ENCODE results near the gene CBX4.

Gene CBX4

DNA sequence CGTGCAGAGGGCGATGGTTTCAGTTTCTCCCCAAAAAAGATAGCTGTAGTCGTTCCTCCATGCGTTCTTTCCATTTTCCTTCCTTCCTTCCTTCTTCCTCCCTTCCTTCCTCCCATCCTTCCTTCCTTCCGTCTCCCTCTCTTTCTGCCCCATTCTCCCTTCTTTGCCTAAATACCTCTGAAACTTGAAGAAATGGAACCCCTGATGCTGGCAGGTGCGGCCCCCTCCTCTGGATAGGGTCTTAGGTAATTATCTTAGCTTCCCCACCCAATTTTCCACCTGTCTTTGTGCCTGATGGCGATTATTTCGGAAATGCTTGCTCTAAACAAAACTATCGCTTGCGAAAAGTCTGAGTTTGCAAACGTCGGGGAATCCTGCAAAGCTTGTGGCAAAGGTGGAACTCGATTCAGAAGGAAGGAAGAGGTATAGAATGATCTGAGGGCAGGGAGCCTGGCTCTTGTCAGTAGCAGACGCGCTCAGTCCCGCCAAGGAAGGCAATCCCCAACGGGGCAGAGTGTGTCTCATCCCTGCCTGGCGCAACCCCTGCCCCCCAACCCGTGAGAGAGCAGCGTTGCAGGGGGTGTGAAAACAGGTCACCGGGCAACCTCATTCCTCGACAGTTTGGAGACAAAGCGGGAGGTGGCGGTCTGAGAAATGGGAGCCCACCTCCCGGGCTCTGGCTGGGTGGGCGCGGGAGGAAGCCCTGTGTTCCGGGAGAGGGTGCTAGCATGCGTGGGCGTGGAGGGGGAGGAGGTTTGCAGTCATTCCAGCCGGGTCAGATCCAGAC lies 39.5 kb downstream of the CBX4 start:
- H3K4me3 ChIP-seq (ENCODE audit: low read depth in 1 of 2, low read length in 2 of 2) = peak overlapping the region in 1 of 2 donors; percentile 15
- no peak overlapping the region for H3K9ac ChIP-seq (ENCODE audit: low read depth in 1 of 2, low read length in 2 of 2)
- H3K4me1 ChIP-seq (ENCODE audit: control insufficient read depth in 1 of 2, insufficient read depth in 2 of 2, low read length in 2 of 2) = peaks cover 30 to 50% of the 10 kb centered on the region in 2 donors
- no peaks in the 10 kb centered on the region for H3K9me3 ChIP-seq (ENCODE audit: control insufficient read depth in 1 of 2, low read length in 2 of 2)
- H3K27me3 ChIP-seq (ENCODE audit: control insufficient read depth in 1 of 2, insufficient read depth in 2 of 2, low read length in 2 of 2) = peaks cover 68 to 69% of the 10 kb centered on the region in 2 donors
- peaks cover 0 to 2% of the 10 kb centered on the region in 2 donors for H3K36me3 ChIP-seq (ENCODE audit: control insufficient read depth in 1 of 2, insufficient read depth in 2 of 2, low read length in 2 of 2)
- H3K27ac ChIP-seq (ENCODE audit: low read depth, low read length) = no peak overlapping the region

GRCh38 chr17:79799174-79799537 lies 40.1 kb downstream of the CBX4 start:
- no peak overlapping the region for H3K9ac ChIP-seq (ENCODE audit: low read depth in 1 of 2, low read length in 2 of 2)
- no peak overlapping the region for H3K4me3 ChIP-seq (ENCODE audit: low read depth in 1 of 2, low read length in 2 of 2)
- H3K4me1 ChIP-seq (ENCODE audit: control insufficient read depth in 1 of 2, insufficient read depth in 2 of 2, low read length in 2 of 2) = peaks cover 26 to 46% of the 10 kb centered on the region in 2 donors
- peaks cover 63% of the 10 kb centered on the region in 2 donors for H3K27me3 ChIP-seq (ENCODE audit: control insufficient read depth in 1 of 2, insufficient read depth in 2 of 2, low read length in 2 of 2)
- H3K36me3 ChIP-seq (ENCODE audit: control insufficient read depth in 1 of 2, insufficient read depth in 2 of 2, low read length in 2 of 2) = peaks cover 0 to 4% of the 10 kb centered on the region in 2 donors
- H3K9me3 ChIP-seq (ENCODE audit: control insufficient read depth in 1 of 2, low read length in 2 of 2) = no peaks in the 10 kb centered on the region
- no peak overlapping the region for H3K27ac ChIP-seq (ENCODE audit: low read depth, low read length)

- H3K27me3 ChIP-seq (ENCODE audit: control insufficient read depth in 1 of 2, insufficient read depth in 2 of 2, low read length in 2 of 2) = peaks cover 57 to 59% of the 10 kb centered on the region in 2 donors
- no peak overlapping the region for H3K9ac ChIP-seq (ENCODE audit: low read depth in 1 of 2, low read length in 2 of 2)
- peaks cover 0 to 4% of the 10 kb centered on the region in 2 donors for H3K36me3 ChIP-seq (ENCODE audit: control insufficient read depth in 1 of 2, insufficient read depth in 2 of 2, low read length in 2 of 2)
- peaks cover 26 to 45% of the 10 kb centered on the region in 2 donors for H3K4me1 ChIP-seq (ENCODE audit: control insufficient read depth in 1 of 2, insufficient read depth in 2 of 2, low read length in 2 of 2)
- H3K27ac ChIP-seq (ENCODE audit: low read depth, low read length) = no peak overlapping the region
- no peaks in the 10 kb centered on the region for H3K9me3 ChIP-seq (ENCODE audit: control insufficient read depth in 1 of 2, low read length in 2 of 2)
- peak overlapping the region in 1 of 2 donors; percentile 43 for H3K4me3 ChIP-seq (ENCODE audit: low read depth in 1 of 2, low read length in 2 of 2)
Observed at GRCh38 chr17:79798299-79799173, 40.7 kb downstream of the CBX4 start.

GRCh38 chr17:79797492-79798298 lies 41.5 kb downstream of the CBX4 start:
- H3K9ac ChIP-seq (ENCODE audit: low read depth in 1 of 2, low read length in 2 of 2) = no peak overlapping the region
- no peak overlapping the region for H3K27ac ChIP-seq (ENCODE audit: low read depth, low read length)
- H3K4me1 ChIP-seq (ENCODE audit: control insufficient read depth in 1 of 2, insufficient read depth in 2 of 2, low read length in 2 of 2) = peaks cover 26 to 48% of the 10 kb centered on the region in 2 donors
- H3K27me3 ChIP-seq (ENCODE audit: control insufficient read depth in 1 of 2, insufficient read depth in 2 of 2, low read length in 2 of 2) = peaks cover 55 to 57% of the 10 kb centered on the region in 2 donors
- no peaks in the 10 kb centered on the region for H3K9me3 ChIP-seq (ENCODE audit: control insufficient read depth in 1 of 2, low read length in 2 of 2)
- H3K36me3 ChIP-seq (ENCODE audit: control insufficient read depth in 1 of 2, insufficient read depth in 2 of 2, low read length in 2 of 2) = peaks cover 0 to 4% of the 10 kb centered on the region in 2 donors
- H3K4me3 ChIP-seq (ENCODE audit: low read depth in 1 of 2, low read length in 2 of 2) = peak overlapping the region; percentile 35 to 51

GRCh38 chr17:79796763-79797491 lies 42.3 kb downstream of the CBX4 start, which contains the start of gene CBX8:
Gene CBX8 (minus strand): TSS chr17:79797077. CDS start chr17:79796998, 79 bp downstream.
- no peaks in the 10 kb centered on the region for H3K9me3 ChIP-seq (ENCODE audit: control insufficient read depth in 1 of 2, low read length in 2 of 2)
- H3K4me3 ChIP-seq (ENCODE audit: low read depth in 1 of 2, low read length in 2 of 2) = peak within 1 kb of the TSS; percentile 83 to 89
- H3K27ac ChIP-seq (ENCODE audit: low read depth, low read length) = peak within 1 kb of the TSS; percentile 50
- peaks cover 26 to 48% of the 10 kb centered on the region in 2 donors for H3K4me1 ChIP-seq (ENCODE audit: control insufficient read depth in 1 of 2, insufficient read depth in 2 of 2, low read length in 2 of 2)
- peaks cover 51 to 56% of the 10 kb centered on the region in 2 donors for H3K27me3 ChIP-seq (ENCODE audit: control insufficient read depth in 1 of 2, insufficient read depth in 2 of 2, low read length in 2 of 2)
- H3K9ac ChIP-seq (ENCODE audit: low read depth in 1 of 2, low read length in 2 of 2) = peak within 1 kb of the TSS; percentile 73 to 76
- peaks cover 0 to 4% of the 10 kb centered on the region in 2 donors for H3K36me3 ChIP-seq (ENCODE audit: control insufficient read depth in 1 of 2, insufficient read depth in 2 of 2, low read length in 2 of 2)

- Histone ChIP-seq H3K4me1 (ENCODE audit: control insufficient read depth in 1 of 2, insufficient read depth in 2 of 2, low read length in 2 of 2) (peaks cover 24 to 45% of the 10 kb centered on the region in 2 donors), H3K27ac (ENCODE audit: low read depth, low read length) (no peak overlapping the region), H3K4me3 (ENCODE audit: low read depth in 1 of 2, low read length in 2 of 2) (peak overlapping the region; percentile 83 to 89), H3K27me3 (ENCODE audit: control insufficient read depth in 1 of 2, insufficient read depth in 2 of 2, low read length in 2 of 2) (peaks cover 51 to 56% of the 10 kb centered on the region in 2 donors), H3K9me3 (ENCODE audit: control insufficient read depth in 1 of 2, low read length in 2 of 2) (no peaks in the 10 kb centered on the region), H3K9ac (ENCODE audit: low read depth in 1 of 2, low read length in 2 of 2) (peak overlapping the region; percentile 73 to 76), H3K36me3 (ENCODE audit: control insufficient read depth in 1 of 2, insufficient read depth in 2 of 2, low read length in 2 of 2) (peaks cover 0 to 4% of the 10 kb centered on the region in 2 donors)
Observed at GRCh38 chr17:79796444-79796762, 42.8 kb downstream of the CBX4 start.

DNA sequence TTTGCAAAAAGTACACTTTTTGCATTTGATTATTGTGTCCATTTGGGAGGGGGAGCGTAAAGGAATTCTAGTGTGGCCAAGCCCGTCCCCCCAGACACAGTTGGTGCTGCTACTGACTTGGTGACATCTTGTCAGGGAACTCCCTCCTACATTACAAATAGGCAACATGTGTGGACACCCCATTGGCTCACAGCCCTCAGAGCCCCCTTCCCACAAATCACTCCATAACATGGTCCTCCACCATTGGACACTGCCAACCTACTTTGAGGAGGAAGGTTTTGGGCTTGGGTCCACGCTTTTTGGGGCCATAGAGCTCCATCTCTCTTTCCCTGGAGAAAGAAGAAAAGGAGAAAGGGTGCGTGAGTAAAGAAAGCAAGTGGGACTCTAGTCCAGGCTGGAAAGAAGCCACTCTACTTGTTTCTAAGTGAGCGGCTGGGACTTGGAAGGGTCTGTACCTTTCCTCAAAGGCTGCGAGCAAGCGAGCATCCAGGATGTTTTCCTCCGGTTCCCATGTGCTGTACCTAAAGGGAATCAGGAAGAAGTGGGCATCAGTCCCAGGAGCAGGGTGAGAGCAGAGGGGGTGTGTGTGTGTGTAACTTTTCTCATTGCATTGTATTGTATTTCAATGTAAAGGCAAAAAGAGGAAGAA lies 43.3 kb downstream of the CBX4 start:
- Histone ChIP-seq H3K4me3 (ENCODE audit: low read depth in 1 of 2, low read length in 2 of 2) (peak overlapping the region; percentile 83 to 89), H3K9ac (ENCODE audit: low read depth in 1 of 2, low read length in 2 of 2) (peak overlapping the region; percentile 73 to 76), H3K9me3 (ENCODE audit: control insufficient read depth in 1 of 2, low read length in 2 of 2) (no peaks in the 10 kb centered on the region), H3K27ac (ENCODE audit: low read depth, low read length) (no peak overlapping the region), H3K27me3 (ENCODE audit: control insufficient read depth in 1 of 2, insufficient read depth in 2 of 2, low read length in 2 of 2) (peaks cover 50 to 56% of the 10 kb centered on the region in 2 donors), H3K4me1 (ENCODE audit: control insufficient read depth in 1 of 2, insufficient read depth in 2 of 2, low read length in 2 of 2) (peaks cover 20 to 41% of the 10 kb centered on the region in 2 donors), H3K36me3 (ENCODE audit: control insufficient read depth in 1 of 2, insufficient read depth in 2 of 2, low read length in 2 of 2) (peaks cover 0 to 4% of the 10 kb centered on the region in 2 donors)

GRCh38 chr17:79794659-79795511 lies 44.4 kb downstream of the CBX4 start:
- H3K9me3 ChIP-seq (ENCODE audit: control insufficient read depth in 1 of 2, low read length in 2 of 2) = no peaks in the 10 kb centered on the region
- no peak overlapping the region for H3K27ac ChIP-seq (ENCODE audit: low read depth, low read length)
- H3K4me1 ChIP-seq (ENCODE audit: control insufficient read depth in 1 of 2, insufficient read depth in 2 of 2, low read length in 2 of 2) = peaks cover 15 to 31% of the 10 kb centered on the region in 2 donors
- peaks cover 50 to 57% of the 10 kb centered on the region in 2 donors for H3K27me3 ChIP-seq (ENCODE audit: control insufficient read depth in 1 of 2, insufficient read depth in 2 of 2, low read length in 2 of 2)
- H3K36me3 ChIP-seq (ENCODE audit: control insufficient read depth in 1 of 2, insufficient read depth in 2 of 2, low read length in 2 of 2) = peaks cover 0 to 4% of the 10 kb centered on the region in 2 donors
- no peak overlapping the region for H3K4me3 ChIP-seq (ENCODE audit: low read depth in 1 of 2, low read length in 2 of 2)
- peak overlapping the region in 1 of 2 donors; percentile 10 for H3K9ac ChIP-seq (ENCODE audit: low read depth in 1 of 2, low read length in 2 of 2)

All from duodenal mucosa (tissue), 2 donors.